DMS 273 (cell line): Measurements from ENCODE around the gene SAA1.

Source experiments
- DNase-seq: peaks from one replicate; lab custom pipeline; 2025; ENCODE audit not compliant: unreplicated experiment; lab: John Stamatoyannopoulos, UW

Gene SAA1

GRCh38 chr11:18308242-18308641, 42.2 kb downstream of the SAA1 start:
- DNase-seq: no peak

DNA sequence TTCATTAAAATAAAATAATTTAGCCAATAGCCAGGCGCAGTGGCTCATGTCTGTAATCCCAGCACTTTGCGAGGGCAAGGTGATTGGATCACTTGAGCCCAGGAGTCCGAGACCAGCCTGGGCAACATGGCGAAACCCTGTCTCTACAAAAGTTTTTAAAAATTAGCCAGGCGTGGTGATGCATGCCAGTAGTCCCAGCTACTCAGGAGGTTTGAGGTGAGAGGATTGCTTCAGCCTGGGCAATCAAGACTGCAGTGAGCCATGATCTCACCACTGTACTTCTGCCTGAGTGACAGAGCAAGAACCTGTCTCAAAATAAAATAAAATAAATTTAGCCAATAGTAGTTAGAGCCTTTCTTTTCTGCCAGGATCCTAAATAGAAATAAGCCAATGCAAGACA, 43.6 kb downstream of the SAA1 start:
- no peak for DNase-seq

DNA sequence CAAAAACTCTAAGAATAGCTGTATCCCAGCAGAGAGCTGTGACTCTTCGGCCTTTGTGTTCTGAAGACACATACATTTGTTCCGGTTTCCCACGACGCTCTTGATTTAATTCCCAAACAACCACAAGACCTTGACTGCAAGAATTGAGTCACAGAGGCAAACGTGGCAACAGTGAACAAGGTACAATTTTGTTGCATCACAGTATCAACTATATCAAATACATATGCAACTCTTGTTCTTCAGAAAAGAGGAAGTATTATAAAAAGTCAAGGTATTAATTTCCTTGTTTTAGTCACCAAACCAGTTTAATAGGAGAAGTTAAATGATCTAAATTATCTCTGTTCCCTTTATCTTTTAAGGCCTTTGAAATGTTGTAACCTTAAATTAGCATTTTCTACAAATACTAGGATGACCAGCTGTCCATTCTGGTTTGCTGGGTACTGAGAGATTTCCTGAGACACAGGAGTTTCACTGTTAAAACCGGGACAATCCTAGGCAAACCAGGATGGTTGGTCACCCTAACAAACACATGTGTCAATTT, 44.8 kb downstream of the SAA1 start:
- no peak for DNase-seq

- DNase-seq: no peak
Measured at GRCh38 chr11:18312012-18312411, 45.9 kb downstream of the SAA1 start.

GRCh38 chr11:18312663-18313420, 46.8 kb downstream of the SAA1 start:
- DNase-seq: no peak

DNA sequence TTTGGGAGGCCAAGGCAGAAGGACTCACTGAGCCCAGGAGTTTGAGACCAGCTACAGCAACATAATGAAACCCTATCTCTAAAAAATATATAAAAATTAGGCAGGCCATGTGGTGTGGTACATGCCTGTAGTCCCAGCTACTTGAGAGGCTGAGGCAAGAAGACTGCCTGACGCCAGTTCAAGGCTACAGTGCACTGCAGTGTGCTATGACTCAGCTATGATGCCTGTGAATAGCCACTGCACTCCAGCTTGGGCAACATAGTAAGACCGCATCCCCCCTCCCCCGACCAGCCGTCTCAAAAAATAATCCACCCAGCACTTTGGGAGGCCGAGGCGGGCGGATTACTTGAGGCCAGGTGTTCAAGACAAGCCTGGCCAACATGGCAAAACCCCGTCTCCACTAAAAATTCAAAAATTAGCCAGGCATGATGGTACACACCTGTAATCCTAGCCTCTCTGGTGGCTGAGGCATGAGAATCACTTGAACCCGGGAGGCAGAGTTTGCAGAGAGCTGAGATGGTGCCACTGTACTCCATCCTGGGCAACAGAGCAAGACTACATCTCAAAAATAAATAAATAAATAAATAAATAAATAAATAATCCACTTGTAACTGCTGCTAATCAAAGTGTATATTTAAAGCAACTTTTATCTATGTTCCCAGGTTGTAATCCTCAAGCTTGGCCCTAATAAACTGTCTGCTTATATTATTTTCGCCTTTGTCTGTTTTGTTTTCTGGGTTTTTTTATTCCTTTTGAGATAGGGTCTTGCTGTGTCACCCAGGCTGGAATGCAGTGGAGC, 48.1 kb downstream of the SAA1 start:
- no peak for DNase-seq

DNA sequence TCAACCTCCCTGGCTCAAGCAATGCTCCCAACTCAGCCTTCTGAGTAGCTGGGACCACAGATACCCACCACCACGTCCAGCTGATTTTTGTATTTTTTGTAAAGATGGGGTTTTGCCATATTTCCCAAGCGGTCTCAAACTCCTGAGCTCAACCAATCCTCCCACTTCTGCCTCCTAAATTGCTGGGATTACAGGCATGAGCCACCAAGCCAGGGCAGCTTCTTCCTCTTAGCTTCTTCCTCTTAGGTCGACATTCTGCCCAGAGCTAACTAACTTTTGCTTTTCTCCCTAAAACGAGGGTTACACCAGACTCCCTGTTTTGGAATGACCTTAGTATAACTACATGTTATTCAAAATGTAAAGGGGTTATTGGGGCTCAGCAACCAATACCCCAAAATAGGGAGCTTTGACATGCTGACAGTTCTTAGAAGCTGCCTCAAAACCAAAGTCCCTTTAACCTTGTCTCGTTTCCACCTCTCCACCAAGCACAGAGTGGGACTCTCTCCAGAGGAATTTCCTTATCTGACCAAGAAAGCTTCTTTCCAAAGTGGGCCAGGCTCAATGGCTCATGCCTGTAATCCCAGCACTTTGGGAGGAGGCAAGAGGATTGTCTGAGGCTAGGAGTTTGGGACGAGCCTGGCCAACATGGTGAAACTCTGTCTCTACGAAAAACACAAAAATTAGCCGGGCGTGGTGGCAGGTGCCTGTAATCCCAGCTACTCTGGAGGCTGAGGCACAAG, 48.9 kb downstream of the SAA1 start:
- no peak for DNase-seq

DNA sequence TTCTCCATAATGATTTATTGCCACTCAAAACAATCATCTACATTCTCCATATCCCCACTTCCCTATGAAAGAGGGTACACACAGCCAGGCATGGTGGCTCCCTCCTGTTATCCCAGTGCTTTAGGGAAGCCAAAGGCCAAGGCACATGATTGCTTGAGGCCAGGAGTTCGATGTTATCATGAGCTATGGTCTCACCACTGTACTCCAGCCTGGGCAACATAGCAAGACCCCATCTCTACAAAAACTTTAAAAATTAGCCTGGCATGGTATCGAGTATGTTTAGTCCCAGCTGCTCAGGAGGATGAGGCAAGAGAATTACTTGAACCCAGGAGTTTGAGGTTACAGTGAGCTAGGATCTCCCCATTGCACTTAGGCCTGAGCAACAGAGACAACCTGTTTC, 49.8 kb downstream of the SAA1 start:
- no peak for DNase-seq

- DNase-seq: no peak
Measured at GRCh38 chr11:18317551-18317950, 51.5 kb downstream of the SAA1 start.
